Endothelial cell of umbilical vein (primary cell): ENCODE measurements around the gene TAOK1. TPM values are rescaled to one million over a fixed set of nuclear protein-coding genes. Genes with fewer than 3 reads are reported as not detected.

ENCODE experiments used
- BruUV-seq: library from RNA; stranded (reverse); fragments of 400-500 nt; replicated peaks from 2 replicates; lab custom pipeline; 2021; lab: Mats Ljungman, UMichigan
- CTCF ChIA-PET: fragments of 300-600, 350-600 bp; sonication (Branson Sonifier 250); formaldehyde crosslinking; loops from one replicate; lab custom pipeline; 2021; ENCODE audit warnings: antibody characterized with exemption, inconsistent platforms; lab: Charles Lee
- POLR2A ChIA-PET: fragments of 300-600, 350-600 bp; sonication (Branson Sonifier 250); formaldehyde crosslinking; loops from one replicate; lab custom pipeline; 2021; ENCODE audit warnings: antibody characterized with exemption, inconsistent platforms; lab: Charles Lee
- DNase-seq: peaks from one replicate; pipeline ENCODE4 v3.0.0-alpha.2; 2011; ENCODE audit warnings: low read depth, low spot score
- FAIRE-seq: peaks from 2 replicates; lab custom pipeline; 2011; peaks lifted over from hg19 to GRCh38; lab: Jason Lieb, UNC
- H2AFZ ChIP-seq: 2 replicates; pipeline ENCODE4 v1.6.0; 2012; ENCODE audit warnings: low read depth, low read length, control low read depth, inconsistent platforms
- H3K27ac ChIP-seq: 2 replicates; pipeline ENCODE4 v1.5.1; 2011; ENCODE audit warnings: low read depth, mild to moderate bottlenecking, control low read depth, low read length, moderate library complexity; ENCODE audit not compliant: insufficient read depth
- H3K27me3 ChIP-seq, 2 experiments: 2 replicates each; pipeline versions ENCODE4 v1.6.0 to v1.6.1; 2011; ENCODE audit warnings: low read length in 2 of 2, mixed read lengths in 1 of 2; ENCODE audit not compliant: control insufficient read depth in 2 of 2, insufficient read depth in 2 of 2
- H3K36me3 ChIP-seq, 2 experiments: 2 replicates in 1 of 2; 3 replicates in 1 of 2; pipeline ENCODE4 v1.5.1; 2011; ENCODE audit warnings: low read length in 2 of 2, mild to moderate bottlenecking in 1 of 2, moderate library complexity in 1 of 2; ENCODE audit not compliant: control insufficient read depth in 2 of 2, insufficient read depth in 2 of 2; ENCODE audit errors: extremely low read depth in 1 of 2
- H3K4me1 ChIP-seq: 3 replicates; pipeline ENCODE4 v1.5.1; 2011; ENCODE audit warnings: mild to moderate bottlenecking, low read length; ENCODE audit not compliant: control insufficient read depth, insufficient read depth; ENCODE audit errors: extremely low read depth
- H3K4me2 ChIP-seq: 2 replicates; pipeline ENCODE4 v1.6.1; 2011; ENCODE audit warnings: low read length, control low read depth, mixed read lengths; ENCODE audit not compliant: insufficient read depth
- H3K4me3 ChIP-seq, 3 experiments: fragments of 200-600 bp in 1 of 3; sonication (generic), shearing (Covaris generic) in 1 of 3; replicated peaks in 1 of 3; 2 replicates each; pipeline ENCODE4 v1.5.1; 2011 to 2016; ENCODE audit warnings: control low read depth in 3 of 3, low read length in 3 of 3, mild to moderate bottlenecking in 2 of 3, inconsistent platforms in 1 of 3, low read depth in 1 of 3, moderate library complexity in 1 of 3; ENCODE audit not compliant: insufficient read depth in 1 of 3
- H3K79me2 ChIP-seq: 2 replicates; pipeline ENCODE4 v1.6.0; 2012; ENCODE audit warnings: low read length, inconsistent platforms; ENCODE audit not compliant: control insufficient read depth, insufficient read depth
- H3K9ac ChIP-seq: replicated peaks from 2 replicates; pipeline ENCODE3; 2011; ENCODE audit warnings: low read length, control low read depth; ENCODE audit not compliant: insufficient read depth; ENCODE audit errors: extremely low read depth
- H3K9me1 ChIP-seq: replicated peaks from 3 replicates; pipeline ENCODE4 v1.6.0; 2011; ENCODE audit warnings: mild to moderate bottlenecking, low read length; ENCODE audit not compliant: control insufficient read depth, insufficient read depth; ENCODE audit errors: extremely low read depth
- H3K9me3 ChIP-seq: replicated peaks from 2 replicates; pipeline ENCODE4 v1.5.1; 2012; ENCODE audit warnings: low read length, inconsistent platforms; ENCODE audit not compliant: control insufficient read depth, insufficient read depth
- H4K20me1 ChIP-seq: replicated peaks from 2 replicates; pipeline ENCODE3; 2011; ENCODE audit warnings: mild to moderate bottlenecking, low read length; ENCODE audit not compliant: control insufficient read depth, insufficient read depth; ENCODE audit errors: extremely low read depth
- CTCF ChIP-seq, 2 donors: IDR thresholded peaks; 1 replicate in 1 of 2; 2 replicates in 1 of 2; pipeline ENCODE4 v1.5.1; 2011; ENCODE audit warnings: low read length in 2 of 2, mild to moderate bottlenecking in 2 of 2, moderate library complexity in 2 of 2, control low read depth in 1 of 2, inconsistent platforms in 1 of 2, low read depth in 1 of 2; ENCODE audit not compliant: insufficient read depth in 1 of 2; ENCODE audit errors: extremely low read depth in 1 of 2
- EZH2 ChIP-seq: IDR thresholded peaks from 2 replicates; pipeline ENCODE4 v1.6.1; 2012; ENCODE audit warnings: borderline replicate concordance, low read depth, mild to moderate bottlenecking, moderate library complexity, low read length, inconsistent platforms; ENCODE audit not compliant: severe bottlenecking
- FOS ChIP-seq: IDR thresholded peaks from 2 replicates; pipeline ENCODE4 v1.6.1; 2011; ENCODE audit warnings: mild to moderate bottlenecking, low read length, moderate library complexity, borderline replicate concordance; ENCODE audit not compliant: insufficient read depth
- GATA2 ChIP-seq: IDR thresholded peaks from 2 replicates; pipeline ENCODE4 v1.7.0; 2011; ENCODE audit warnings: low read depth, mild to moderate bottlenecking, moderate library complexity, mixed read lengths, low read length; ENCODE audit not compliant: insufficient read length, insufficient read depth
- JUN ChIP-seq: IDR thresholded peaks from 2 replicates; pipeline ENCODE4 v1.6.1; 2011; ENCODE audit warnings: borderline replicate concordance, low read depth; ENCODE audit not compliant: insufficient read length, insufficient read depth
- MAX ChIP-seq: IDR thresholded peaks from 2 replicates; pipeline ENCODE4 v1.6.1; 2011; ENCODE audit not compliant: insufficient read depth, insufficient read length
- MYC ChIP-seq: IDR thresholded peaks from one replicate; pipeline ENCODE4 v1.6.1; 2011; ENCODE audit warnings: mild to moderate bottlenecking, low read depth, low read length
- POLR2A ChIP-seq: IDR thresholded peaks from 2 replicates; pipeline ENCODE4 v1.6.1; 2012; ENCODE audit warnings: low read depth, mild to moderate bottlenecking, control low read depth, low read length
- POLR2AphosphoS5 ChIP-seq: IDR thresholded peaks from 2 replicates; pipeline ENCODE4 v1.6.1; 2012; ENCODE audit warnings: low read depth, mild to moderate bottlenecking, control low read depth, low read length, moderate library complexity; ENCODE audit not compliant: insufficient read depth
- dilution Hi-C: fragments of 300-500 bp; cut with MboI; formaldehyde crosslinking; loops from one replicate; pipeline ENCODE4 v1.15.0; 2019; ENCODE audit warnings: low sequenced_read_pairs; ENCODE audit not compliant: extremely low pct_ligation_motif_present
- intact Hi-C: fragments of 100-400 bp; cut with micrococcal nuclease; formaldehyde crosslinking; loops from one replicate; pipeline ENCODE4 v1.10.0; 2022
- polyA plus RNA-seq, 4 experiments: library from polyadenylated mRNA; depleted of rRNA in 3 of 4; stranded (reverse) in 3 of 4; unstranded in 1 of 4; fragments of >200 nt; gene quantifications; 2 replicates each; pipeline versions ENCODE4 v1.2.1 to v1.2.3, GENCODE V29; 2011 to 2012; ENCODE audit warnings: missing spikeins in 1 of 4
- total RNA-seq: library from RNA; stranded (reverse); gene quantifications from 2 replicates; pipeline ENCODE4 v1.2.3, GENCODE V29; 2021

Gene TAOK1
- total and polyA plus RNA-seq, 2 donors (not counting 3 experiments of a cell fraction or from before 2014, with no cell fraction given) = 11.0 to 82.2 TPM

- intact Hi-C loops = no loop called here
- no peaks in the 10 kb centered on the region for H3K9me1 ChIP-seq
- dilution Hi-C loops = no loop called here
- TF ChIP-seq MYC (no peak), MAX (no peak), GATA2 (no peak), CTCF (IDR thresholded peaks at IDR 0.05; ENCODE audit: extremely low read depth in 1 of 2, insufficient read depth in 1 of 2, low read depth in 1 of 2, low read length in 2 of 2) (no peak), FOS (no peak), POLR2A (no peak), POLR2AphosphoS5 (no peak), EZH2 (no peak), JUN (no peak)
- H3K9me3 ChIP-seq = no peaks in the 10 kb centered on the region
- H3K9ac ChIP-seq = no peak overlapping the region
- no peak overlapping the region for H3K4me2 ChIP-seq
- no TSS peak for BruUV-seq
- no peak overlapping the region for H3K4me3 ChIP-seq
- H3K79me2 ChIP-seq = peaks cover 75% of the 10 kb centered on the region
- ChIA-PET CTCF (no interaction called here), POLR2A (no interaction called here)
- FAIRE-seq = no peak
- no peaks in the 10 kb centered on the region for H3K27me3 ChIP-seq
- peaks cover 5% of the 10 kb centered on the region in 2 experiments for H3K36me3 ChIP-seq
- peaks cover 14% of the 10 kb centered on the region for H4K20me1 ChIP-seq
- peaks cover under 1% of the 10 kb centered on the region for H3K4me1 ChIP-seq
- DNase-seq = no peak
- no peak overlapping the region for H3K27ac ChIP-seq
- H2AFZ ChIP-seq = no peak overlapping the region
These were observed 61.1 kb downstream of the TAOK1 start for GRCh38 chr17:29451121-29451742.
